Hindlimb muscle (tissue), 1 donor: ENCODE data around the gene PCDHB6. TPM values are rescaled to one million over a fixed set of nuclear protein-coding genes. Genes with fewer than 3 reads are reported as not detected.
"Not testable (repeated sequence)": the region's sequence is repeated elsewhere in the genome, so short reads cannot be mapped to it uniquely, and the experiment has no call there.

Experiments
- DNase-seq: peaks from one replicate; pipeline ENCODE4 v3.0.0-alpha.2; 2013
- polyA plus RNA-seq: library from polyadenylated mRNA; unstranded; fragments of 120-200 nt; gene quantifications from one replicate; pipeline ENCODE4 v1.2.1, GENCODE V29; 2013; ENCODE audit not compliant: insufficient read length

PCDHB6 gene
- polyA plus RNA-seq, 1 donor, result 2.4 TPM

- peak; percentile 23 for DNase-seq
These were observed 22.7 kb downstream of the PCDHB6 start, which contains the start of gene PCDHB7 for GRCh38 chr5:141172381-141173204. Gene PCDHB7 (plus strand): TSS chr5:141172644. CDS start chr5:141172836, 192 bp downstream.

GRCh38 chr5:141174291-141175104, 24.6 kb downstream of the PCDHB6 start:
- not testable (repeated sequence) for DNase-seq

- DNase-seq, result no peak
These were observed 26.1 kb downstream of the PCDHB6 start for GRCh38 chr5:141175933-141176332.

- DNase-seq, result not testable (repeated sequence)
These were observed 27.8 kb downstream of the PCDHB6 start, which contains the start of gene PCDHB8 for GRCh38 chr5:141177577-141178191. Gene PCDHB8 (plus strand): TSS chr5:141177790. CDS start chr5:141178035, 245 bp downstream.

GRCh38 chr5:141179371-141179770, 29.5 kb downstream of the PCDHB6 start:
- not testable (repeated sequence) for DNase-seq

- not testable (repeated sequence) for DNase-seq
These were observed 30.0 kb downstream of the PCDHB6 start for GRCh38 chr5:141179876-141180275.

- no peak for DNase-seq
These were observed 30.5 kb downstream of the PCDHB6 start for GRCh38 chr5:141180313-141180712.

- DNase-seq, result peak; percentile 8
These were observed 32.4 kb downstream of the PCDHB6 start, which contains the start of gene PCDHB16 for GRCh38 chr5:141182248-141182647. Gene PCDHB16 (plus strand): TSS chr5:141182387. CDS start chr5:141182560, 173 bp downstream.

- not testable (repeated sequence) for DNase-seq
These were observed 34.4 kb downstream of the PCDHB6 start for GRCh38 chr5:141184117-141184855.

GRCh38 chr5:141186897-141187512, 37.1 kb downstream of the PCDHB6 start, which contains the start of gene PCDHB9:
Gene PCDHB9 (plus strand): TSS chr5:141187161. CDS start chr5:141187319, 158 bp downstream.
- DNase-seq, result no peak

- not testable (repeated sequence) for DNase-seq
These were observed 38.8 kb downstream of the PCDHB6 start for GRCh38 chr5:141188682-141189081.

- DNase-seq, result not testable (repeated sequence)
These were observed 39.3 kb downstream of the PCDHB6 start for GRCh38 chr5:141189131-141189530.

- DNase-seq, result peak; percentile 10
These were observed 42.4 kb downstream of the PCDHB6 start, which contains the start of gene PCDHB10 for GRCh38 chr5:141192110-141192725. Gene PCDHB10 (plus strand): TSS chr5:141192353. CDS start chr5:141192553, 200 bp downstream.

GRCh38 chr5:141194332-141194731, 44.5 kb downstream of the PCDHB6 start:
- DNase-seq, result not testable (repeated sequence)

- no peak for DNase-seq
These were observed 46.5 kb downstream of the PCDHB6 start for GRCh38 chr5:141196363-141196762.

- DNase-seq, result no peak
These were observed 49.7 kb downstream of the PCDHB6 start, which contains the start of gene PCDHB11 for GRCh38 chr5:141199359-141200235. Gene PCDHB11 (plus strand): TSS chr5:141199627. CDS start chr5:141199775, 148 bp downstream.

GRCh38 chr5:141201126-141201525, 51.3 kb downstream of the PCDHB6 start:
- not testable (repeated sequence) for DNase-seq

GRCh38 chr5:141201646-141202045, 51.8 kb downstream of the PCDHB6 start:
- not testable (repeated sequence) for DNase-seq
